CD4-positive, alpha-beta T cell (primary cell): ENCODE results near the gene ELMO1. TPM values are rescaled to one million over a fixed set of nuclear protein-coding genes. Genes with fewer than 3 reads are reported as not detected.
A peak's percentile ranks its signal among the peaks of the same experiment; 100 is the strongest.

Experiments
- ATAC-seq: fragments of 200-7000 bp; cut with Tn5 transposase; one replicate; pipeline ENCODE4 v1.10.0; 2022; ENCODE audit warnings: mild to moderate bottlenecking; ENCODE audit not compliant: poor library complexity
- CTCF ChIA-PET: fragments of 350-600 bp; sonication (Branson Sonifier 250); formaldehyde crosslinking; loops from one replicate; lab custom pipeline; 2021; ENCODE audit warnings: antibody characterized with exemption, inconsistent platforms; lab: Charles Lee
- POLR2A ChIA-PET: fragments of 350-600 bp; sonication (Branson Sonifier 250); formaldehyde crosslinking; loops from one replicate; lab custom pipeline; 2021; ENCODE audit warnings: antibody characterized with exemption, inconsistent platforms; lab: Charles Lee
- DNase-seq, 14 experiments: peaks; one replicate each; pipeline ENCODE4 v3.0.0-alpha.2; 2013 to 2020; ENCODE audit warnings: mixed read lengths in 2 of 14
- H3K27ac ChIP-seq, 2 donors: one replicate each; pipeline versions ENCODE4 v1.5.1 to v1.7.0; 2013; ENCODE audit warnings: low read length in 2 of 2, low read depth in 1 of 2, mild to moderate bottlenecking in 1 of 2
- H3K27me3 ChIP-seq, 2 experiments: 1 replicate in 1 of 2; 2 replicates in 1 of 2; pipeline versions ENCODE4 v1.6.1 to v1.7.0; 2013; ENCODE audit warnings: low read length in 2 of 2, control low read depth in 1 of 2, mild to moderate bottlenecking in 1 of 2, moderate library complexity in 1 of 2; ENCODE audit not compliant: insufficient read depth in 2 of 2, control insufficient read depth in 1 of 2
- H3K36me3 ChIP-seq: one replicate; pipeline ENCODE4 v1.6.1; 2013; ENCODE audit warnings: low read length, control low read depth; ENCODE audit not compliant: insufficient read depth
- H3K4me1 ChIP-seq: one replicate; pipeline ENCODE4 v1.6.1; 2013; ENCODE audit warnings: low read length, control low read depth; ENCODE audit not compliant: insufficient read depth
- H3K4me3 ChIP-seq: one replicate; pipeline ENCODE4 v1.5.1; 2013; ENCODE audit warnings: mild to moderate bottlenecking, low read length, moderate library complexity
- H3K9me3 ChIP-seq, 2 experiments: 1 replicate in 1 of 2; 2 replicates in 1 of 2; pipeline versions ENCODE4 v1.6.1 to v1.7.0; 2013; ENCODE audit warnings: low read length in 2 of 2, mild to moderate bottlenecking in 2 of 2, control low read depth in 1 of 2, moderate library complexity in 1 of 2; ENCODE audit not compliant: control insufficient read depth in 1 of 2, insufficient read depth in 1 of 2
- H3K27ac Mint-ChIP-seq: one replicate; pipeline ENCODE4 v1.8.0; 2020; ENCODE audit warnings: mixed read lengths
- H3K27me3 Mint-ChIP-seq: one replicate; pipeline ENCODE4 v1.8.0; 2021; ENCODE audit warnings: mixed read lengths
- H3K36me3 Mint-ChIP-seq: one replicate; pipeline ENCODE4 v1.8.0; 2021; ENCODE audit warnings: low read depth, mixed read lengths
- H3K4me1 Mint-ChIP-seq: one replicate; pipeline ENCODE4 v1.8.0; 2021; ENCODE audit warnings: low read depth, mixed read lengths
- H3K4me3 Mint-ChIP-seq: one replicate; pipeline ENCODE4 v1.8.0; 2020; ENCODE audit warnings: mild to moderate bottlenecking, mixed read lengths
- H3K9me3 Mint-ChIP-seq: one replicate; pipeline ENCODE4 v1.8.0; 2020; ENCODE audit warnings: mixed read lengths
- CTCF ChIP-seq: fragments of 200-600 bp; IDR thresholded peaks from one replicate; pipeline ENCODE4 v1.8.0; 2022; ENCODE audit warnings: antibody characterized with exemption, mild to moderate bottlenecking
- intact Hi-C, 2 experiments: fragments of 100-400 bp; cut with DNase I in 1 of 2; cut with micrococcal nuclease in 1 of 2; formaldehyde crosslinking; loops; one replicate each; pipeline versions ENCODE4 v1.15.1 to v1.9.0; 2023 to 2025; cut with DNase I, micrococcal nuclease
- total RNA-seq, 174 experiments: library from RNA in 2 of 174; stranded (reverse) in 2 of 174; gene quantifications; one replicate each; pipeline ENCODE4 v1.2.3 and lab custom pipeline; 2021 to 2026

ELMO1 gene
- total RNA-seq, 2 experiments from 2014 or later: 117 to 120 TPM

GRCh38 chr7:37273891-37274290, 174.8 kb downstream of the ELMO1 start:
- ATAC-seq (no peak), DNase-seq (no peak)
- ChIA-PET CTCF (no interaction called here), POLR2A (no interaction called here)
- no peaks in the 10 kb centered on the region for H3K9me3 ChIP-seq
- no peak overlapping the region for H3K27ac ChIP-seq
- intact Hi-C loops: no loop called here
- H3K36me3 ChIP-seq: peaks cover 18% of the 10 kb centered on the region
- Mint-ChIP-seq H3K9me3 (no peaks in the 10 kb centered on the region), H3K27me3 (no peaks in the 10 kb centered on the region), H3K36me3 (peaks cover 46% of the 10 kb centered on the region), H3K27ac (no peak overlapping the region), H3K4me1 (peaks cover 46% of the 10 kb centered on the region), H3K4me3 (no peak overlapping the region)
- H3K4me3 ChIP-seq: no peak overlapping the region
- TF ChIP-seq CTCF: no peak
- no peaks in the 10 kb centered on the region for H3K27me3 ChIP-seq
- peaks cover 21% of the 10 kb centered on the region for H3K4me1 ChIP-seq

GRCh38 chr7:37269711-37270508, 178.8 kb downstream of the ELMO1 start:
- H3K4me3 Mint-ChIP-seq: no peak overlapping the region
- no peak overlapping the region for H3K27ac Mint-ChIP-seq
- Histone ChIP-seq H3K9me3 (no peaks in the 10 kb centered on the region), H3K4me1 (peaks cover 14% of the 10 kb centered on the region), H3K27ac (no peak overlapping the region), H3K36me3 (peaks cover 17% of the 10 kb centered on the region), H3K27me3 (no peaks in the 10 kb centered on the region), H3K4me3 (no peak overlapping the region)
- intact Hi-C loops: no loop called here
- POLR2A ChIA-PET: no interaction called here
- no peak for DNase-seq
- ATAC-seq: no peak
- H3K27me3 Mint-ChIP-seq: no peaks in the 10 kb centered on the region
- peaks cover 39% of the 10 kb centered on the region for H3K4me1 Mint-ChIP-seq
- TF ChIP-seq CTCF: no peak
- no peaks in the 10 kb centered on the region for H3K9me3 Mint-ChIP-seq
- CTCF ChIA-PET: interaction anchor here (2.8 kb wide), 1 partner anchor 15 kb away, joined by 8 read pairs; no protein-coding TSS in a partner anchor
- peaks cover 56% of the 10 kb centered on the region for H3K36me3 Mint-ChIP-seq

GRCh38 chr7:37267251-37267650, 181.4 kb downstream of the ELMO1 start:
- intact Hi-C loops: no loop called here
- DNase-seq: no peak
- ChIA-PET POLR2A (no interaction called here), CTCF (interaction anchor here (1.0 to 1.1 kb wide), 2 partner anchors 24 to 182 kb away, joined by 3 read pairs; partner anchors contain the start of gene ELMO1)
- peaks cover 41% of the 10 kb centered on the region for H3K4me1 Mint-ChIP-seq
- TF ChIP-seq CTCF: no peak
- peak overlapping the region; percentile 54 for H3K27ac Mint-ChIP-seq
- H3K27me3 Mint-ChIP-seq: no peaks in the 10 kb centered on the region
- Histone ChIP-seq H3K27me3 (no peaks in the 10 kb centered on the region), H3K4me3 (no peak overlapping the region), H3K36me3 (peaks cover 17% of the 10 kb centered on the region), H3K27ac (no peak overlapping the region), H3K9me3 (no peaks in the 10 kb centered on the region), H3K4me1 (peaks cover 10% of the 10 kb centered on the region)
- H3K4me3 Mint-ChIP-seq: no peak overlapping the region
- no peaks in the 10 kb centered on the region for H3K9me3 Mint-ChIP-seq
- ATAC-seq: no peak
- peaks cover 55% of the 10 kb centered on the region for H3K36me3 Mint-ChIP-seq
